H9 (cell line): ENCODE results near the gene CCIN. TPM values are rescaled to one million over a fixed set of nuclear protein-coding genes. Genes with fewer than 3 reads are reported as not detected.

ENCODE experiments used
- DNase-seq: peaks from one replicate; pipeline ENCODE4 v3.0.0-alpha.2; 2017
- H2AFZ ChIP-seq: one replicate; pipeline ENCODE4 v1.6.1; 2013; ENCODE audit warnings: mild to moderate bottlenecking, low read length, control low read depth, moderate library complexity
- H2AK5ac ChIP-seq: 2 replicates; pipeline ENCODE4 v1.6.1; 2013; ENCODE audit warnings: low read length, control low read depth, mixed read lengths; ENCODE audit not compliant: insufficient read length
- H2BK120ac ChIP-seq: one replicate; pipeline ENCODE4 v1.6.1; 2013; ENCODE audit warnings: low read depth, mild to moderate bottlenecking, low read length, control low read depth, inconsistent platforms; ENCODE audit not compliant: poor library complexity, severe bottlenecking
- H2BK12ac ChIP-seq: 2 replicates; pipeline ENCODE4 v1.6.1; 2013; ENCODE audit warnings: low read length, control low read depth, mixed read lengths, low read depth; ENCODE audit not compliant: insufficient read length
- H2BK15ac ChIP-seq: 2 replicates; pipeline ENCODE4 v1.6.1; 2013; ENCODE audit warnings: low read depth, low read length, control low read depth
- H2BK20ac ChIP-seq: one replicate; pipeline ENCODE4 v1.6.1; 2013; ENCODE audit warnings: low read depth, mild to moderate bottlenecking, low read length, control low read depth, inconsistent platforms; ENCODE audit not compliant: poor library complexity, severe bottlenecking
- H2BK5ac ChIP-seq: 2 replicates; pipeline ENCODE4 v1.6.1; 2013; ENCODE audit warnings: low read length, control low read depth, mixed read lengths; ENCODE audit not compliant: insufficient read length
- H3K14ac ChIP-seq: 2 replicates; pipeline ENCODE4 v1.6.1; 2013; ENCODE audit warnings: low read length, control low read depth; ENCODE audit not compliant: insufficient read depth
- H3K18ac ChIP-seq: 2 replicates; pipeline ENCODE4 v1.6.1; 2013; ENCODE audit warnings: low read depth, mild to moderate bottlenecking, mixed read lengths, low read length, control low read depth; ENCODE audit not compliant: insufficient read length
- H3K23ac ChIP-seq: 2 replicates; pipeline ENCODE4 v1.6.1; 2013; ENCODE audit warnings: low read length, control low read depth, mixed read lengths, low read depth; ENCODE audit not compliant: insufficient read length
- H3K23me2 ChIP-seq: 2 replicates; pipeline ENCODE4 v1.6.1; 2013; ENCODE audit warnings: low read depth, mild to moderate bottlenecking, mixed read lengths, low read length, control low read depth; ENCODE audit not compliant: insufficient read length, poor library complexity, severe bottlenecking
- H3K27ac ChIP-seq: 2 replicates; pipeline ENCODE4 v1.5.1; 2013; ENCODE audit warnings: low read length, control low read depth, mixed read lengths, low read depth; ENCODE audit not compliant: insufficient read length
- H3K27me3 ChIP-seq: 2 replicates; pipeline ENCODE4 v1.6.1; 2013; ENCODE audit warnings: low read length, control low read depth, inconsistent platforms; ENCODE audit not compliant: insufficient read depth
- H3K4ac ChIP-seq: 2 replicates; pipeline ENCODE4 v1.6.1; 2013; ENCODE audit warnings: low read depth, mild to moderate bottlenecking, control low read depth, inconsistent platforms, low read length, moderate library complexity
- H3K4me1 ChIP-seq: 2 replicates; pipeline ENCODE4 v1.6.1; 2013; ENCODE audit warnings: low read length, control low read depth, inconsistent platforms; ENCODE audit not compliant: insufficient read depth
- H3K4me2 ChIP-seq: 2 replicates; pipeline ENCODE4 v1.6.1; 2013; ENCODE audit warnings: low read length, control low read depth, mixed read lengths; ENCODE audit not compliant: insufficient read length, insufficient read depth
- H3K56ac ChIP-seq: 2 replicates; pipeline ENCODE4 v1.6.1; 2013; ENCODE audit warnings: low read depth, mild to moderate bottlenecking, mixed read lengths, low read length, control low read depth; ENCODE audit not compliant: insufficient read length
- H3K79me1 ChIP-seq: 2 replicates; pipeline ENCODE4 v1.6.1; 2013; ENCODE audit warnings: low read depth, mild to moderate bottlenecking, moderate library complexity, low read length, control low read depth, inconsistent platforms; ENCODE audit not compliant: insufficient read depth, poor library complexity, severe bottlenecking
- H3K79me2 ChIP-seq: 2 replicates; pipeline ENCODE4 v1.6.1; 2013; ENCODE audit warnings: low read length, control low read depth, inconsistent platforms; ENCODE audit not compliant: insufficient read depth
- H3K9ac ChIP-seq: 2 replicates; pipeline ENCODE4 v1.6.1; 2013; ENCODE audit warnings: low read length, control low read depth, mixed read lengths; ENCODE audit not compliant: insufficient read length; ENCODE audit errors: extremely low read depth
- H3K9me3 ChIP-seq: one replicate; pipeline ENCODE4 v1.6.1; 2013; ENCODE audit warnings: low read depth, low read length, inconsistent platforms; ENCODE audit not compliant: control insufficient read depth
- H3T11ph ChIP-seq: one replicate; pipeline ENCODE4 v1.6.1; 2013; ENCODE audit warnings: mild to moderate bottlenecking, low read length, control low read depth, inconsistent platforms
- H4K20me1 ChIP-seq: one replicate; pipeline ENCODE4 v1.6.1; 2013; ENCODE audit not compliant: control insufficient read depth, insufficient read length, insufficient read depth
- H4K5ac ChIP-seq: 2 replicates; pipeline ENCODE4 v1.6.1; 2013; ENCODE audit warnings: low read depth, mild to moderate bottlenecking, mixed read lengths, low read length, control low read depth; ENCODE audit not compliant: insufficient read length
- H4K8ac ChIP-seq: replicated peaks from 2 replicates; pipeline ENCODE4 v1.6.1; 2013; ENCODE audit warnings: low read length, control low read depth, mixed read lengths, low read depth; ENCODE audit not compliant: insufficient read length
- H4K91ac ChIP-seq: 2 replicates; pipeline ENCODE4 v1.6.1; 2013; ENCODE audit warnings: low read depth, mild to moderate bottlenecking, moderate library complexity, mixed read lengths, low read length, control low read depth; ENCODE audit not compliant: insufficient read length
- H3K27ac Mint-ChIP-seq, 3 experiments: 2 replicates in 2 of 3; 3 replicates in 1 of 3; pipeline ENCODE4 v1.8.0; 2020 to 2021; ENCODE audit warnings: mixed read lengths in 3 of 3, mild to moderate bottlenecking in 1 of 3, moderate library complexity in 1 of 3
- H3K27me3 Mint-ChIP-seq: 2 replicates; pipeline ENCODE4 v1.8.0; 2021; ENCODE audit warnings: low read depth, mild to moderate bottlenecking, moderate library complexity, mixed read lengths
- H3K36me3 Mint-ChIP-seq, 3 experiments: 2 replicates in 2 of 3; 3 replicates in 1 of 3; pipeline ENCODE4 v1.8.0; 2020 to 2021; ENCODE audit warnings: low read depth in 3 of 3, mixed read lengths in 3 of 3; ENCODE audit not compliant: insufficient read depth in 1 of 3
- H3K4me1 Mint-ChIP-seq, 2 experiments: 2 replicates each; pipeline ENCODE4 v1.8.0; 2020; ENCODE audit warnings: mixed read lengths in 2 of 2
- H3K4me3 Mint-ChIP-seq, 2 experiments: 2 replicates in 1 of 2; 3 replicates in 1 of 2; pipeline ENCODE4 v1.8.0; 2020 to 2021; ENCODE audit warnings: mild to moderate bottlenecking in 2 of 2, mixed read lengths in 2 of 2, moderate library complexity in 1 of 2
- H3K9me3 Mint-ChIP-seq, 2 experiments: 2 replicates in 1 of 2; 3 replicates in 1 of 2; pipeline ENCODE4 v1.8.0; 2020; ENCODE audit warnings: mild to moderate bottlenecking in 2 of 2, mixed read lengths in 2 of 2, moderate library complexity in 1 of 2
- WGBS: extraction: QIAGEN DNeasy Blood & Tissue Kit; methylation state at CpG from one replicate; pipeline ENCODE4 v1.1.7; 2013; ENCODE audit warnings: missing lambda C conversion rate, low lambda C conversion rate, mixed read lengths; ENCODE audit not compliant: insufficient read length; ENCODE audit errors: extremely low coverage; 5-methylcytosine and 5-hydroxymethylcytosine counted together
- total RNA-seq: library from RNA; stranded (reverse); gene quantifications from 2 replicates; pipeline ENCODE4 v1.2.1, GENCODE V29; 2021
- TF ChIP-seq, protein P1 (sequence below): fragments of 200-600 bp; sonication (generic); conservative IDR thresholded peaks from 3 replicates; pipeline ENCODE4 v1.8.0; 2021; ENCODE audit warnings: antibody characterized with exemption, mild to moderate bottlenecking

Gene CCIN
- total RNA-seq, 1 experiment from 2014 or later = not detected

DNA sequence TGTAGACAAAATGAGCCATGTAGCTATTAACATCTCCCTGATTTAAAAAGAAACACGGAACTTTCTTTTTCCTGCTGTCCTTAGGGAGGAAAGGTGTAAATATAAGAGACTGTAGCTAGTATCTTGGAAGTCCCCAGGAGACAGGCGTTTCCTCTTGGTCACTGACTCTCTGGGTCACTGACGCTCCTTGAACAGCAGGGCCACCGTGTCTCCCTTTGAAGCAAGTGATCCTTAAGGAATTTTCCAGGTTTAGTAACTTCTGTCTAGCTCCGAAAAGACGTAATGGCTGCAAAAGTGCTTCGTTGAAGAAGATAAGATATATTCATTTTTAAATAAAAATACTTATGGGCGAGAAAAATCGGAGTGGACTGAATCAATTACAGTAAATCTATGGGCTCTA, 20.8 kb downstream of the CCIN start:
- H3K36me3 Mint-ChIP-seq = peaks cover 2 to 8% (median 7%) of the 10 kb centered on the region in 3 experiments; a peak in 6 of 7 replicates
- Histone ChIP-seq H2AFZ (peak overlapping the region; percentile 76), H3K9ac (peak overlapping the region; percentile 63), H2BK120ac (no peak overlapping the region), H3K79me2 (peaks cover 35% of the 10 kb centered on the region), H2BK20ac (no peak overlapping the region), H3K56ac (no peak overlapping the region), H2BK12ac (no peak overlapping the region), H3K27ac (no peak overlapping the region), H2BK5ac (no peak overlapping the region), H3K79me1 (peaks cover 10% of the 10 kb centered on the region), H3K4me1 (peaks cover 6% of the 10 kb centered on the region; the same call in 1 of the 2 replicates), H2AK5ac (no peak overlapping the region), H3K4me2 (peak overlapping the region; percentile 95), H3K23me2 (peaks cover 10% of the 10 kb centered on the region), H3K27me3 (no peaks in the 10 kb centered on the region), H3K4ac (no peak overlapping the region), H3K18ac (peak overlapping the region; percentile 66), H3K9me3 (no peaks in the 10 kb centered on the region), H2BK15ac (no peak overlapping the region), H4K8ac (no peak overlapping the region), H4K20me1 (no peaks in the 10 kb centered on the region), H3T11ph (no peak overlapping the region), H3K14ac (no peak overlapping the region), H4K91ac (no peak overlapping the region), H4K5ac (no peak overlapping the region), H3K23ac (no peak overlapping the region)
- peak overlapping the region in 1 of 3 experiments; percentile 86; a peak in 4 of 7 replicates for H3K27ac Mint-ChIP-seq
- TF ChIP-seq, protein P1, sequence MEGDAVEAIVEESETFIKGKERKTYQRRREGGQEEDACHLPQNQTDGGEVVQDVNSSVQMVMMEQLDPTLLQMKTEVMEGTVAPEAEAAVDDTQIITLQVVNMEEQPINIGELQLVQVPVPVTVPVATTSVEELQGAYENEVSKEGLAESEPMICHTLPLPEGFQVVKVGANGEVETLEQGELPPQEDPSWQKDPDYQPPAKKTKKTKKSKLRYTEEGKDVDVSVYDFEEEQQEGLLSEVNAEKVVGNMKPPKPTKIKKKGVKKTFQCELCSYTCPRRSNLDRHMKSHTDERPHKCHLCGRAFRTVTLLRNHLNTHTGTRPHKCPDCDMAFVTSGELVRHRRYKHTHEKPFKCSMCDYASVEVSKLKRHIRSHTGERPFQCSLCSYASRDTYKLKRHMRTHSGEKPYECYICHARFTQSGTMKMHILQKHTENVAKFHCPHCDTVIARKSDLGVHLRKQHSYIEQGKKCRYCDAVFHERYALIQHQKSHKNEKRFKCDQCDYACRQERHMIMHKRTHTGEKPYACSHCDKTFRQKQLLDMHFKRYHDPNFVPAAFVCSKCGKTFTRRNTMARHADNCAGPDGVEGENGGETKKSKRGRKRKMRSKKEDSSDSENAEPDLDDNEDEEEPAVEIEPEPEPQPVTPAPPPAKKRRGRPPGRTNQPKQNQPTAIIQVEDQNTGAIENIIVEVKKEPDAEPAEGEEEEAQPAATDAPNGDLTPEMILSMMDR = no peak
- H3K27me3 Mint-ChIP-seq = peaks cover 10% of the 10 kb centered on the region
- H3K9me3 Mint-ChIP-seq = peaks cover 0 to under 1% of the 10 kb centered on the region in 2 experiments; a peak in 1 of 5 replicates
- H3K4me1 Mint-ChIP-seq = peaks cover 23 to 26% of the 10 kb centered on the region in 2 experiments
- WGBS = no CpG with 5 or more reads among the region's 9 CpGs
- no peak for DNase-seq
- H3K4me3 Mint-ChIP-seq = peak overlapping the region; percentile 94 to 96
